HCT116 (cell line): ENCODE data around the gene MYH11. TPM values are rescaled to one million over a fixed set of nuclear protein-coding genes. Genes with fewer than 3 reads are reported as not detected.

Experiments
- ATAC-seq: fragments of 200-7000 bp; cut with Tn5 transposase; 2 replicates; pipeline ENCODE4 v1.9.1; 2020; ENCODE audit warnings: mild to moderate bottlenecking, moderate library complexity
- BruUV-seq: library from RNA; stranded (reverse); fragments of 400-500 nt; replicated peaks from 2 replicates; lab custom pipeline; 2021; lab: Mats Ljungman, UMichigan
- CTCF ChIA-PET: fragments of 300-600 bp; sonication (Branson Sonifier 250); formaldehyde crosslinking; loops from one replicate; lab custom pipeline; 2021; ENCODE audit warnings: antibody characterized with exemption; lab: Charles Lee
- POLR2A ChIA-PET: fragments of 300-600, 350-600 bp; sonication (Branson Sonifier 250); formaldehyde crosslinking; loops from one replicate; lab custom pipeline; 2021; ENCODE audit warnings: antibody characterized with exemption; lab: Charles Lee
- RAD21 ChIA-PET, 2 experiments: fragments of 300-600 bp; sonication (Branson Sonifier 250); formaldehyde crosslinking; loops; one replicate each; lab custom pipeline; 2023; ENCODE audit warnings: low total read pairs in 2 of 2; ENCODE audit not compliant: uncharacterized antibody in 2 of 2, unreplicated experiment in 2 of 2, low non-redundant PET in 1 of 2; lab: Charles Lee
- DNase-seq: peaks from one replicate; pipeline ENCODE4 v3.0.0-alpha.2; 2010; ENCODE audit warnings: low read depth, low spot score
- H2AFZ ChIP-seq: fragments of 200-600 bp; shearing (Covaris generic), sonication (generic); 2 replicates; pipeline ENCODE4 v1.6.1; 2017; ENCODE audit warnings: low read depth, mixed run types, mixed read lengths, antibody characterized with exemption, low read length; ENCODE audit not compliant: poor library complexity, severe bottlenecking
- H3K27ac ChIP-seq: 2 replicates; pipeline ENCODE4 v1.5.1; 2012; ENCODE audit warnings: low read depth, low read length
- H3K27me3 ChIP-seq: fragments of 200-600 bp; sonication (generic); 2 replicates; pipeline ENCODE4 v1.6.1; 2016; ENCODE audit warnings: mixed run types, low read length, mixed read lengths; ENCODE audit not compliant: insufficient read depth
- H3K36me3 ChIP-seq, 2 experiments: fragments of 200-500 bp in 1 of 2; fragments of 200-600 bp in 1 of 2; sonication (Bioruptor generic) in 1 of 2; sonication (generic) in 1 of 2; 2 replicates each; pipeline versions ENCODE4 v1.5.1 to v1.6.1; 2014 to 2016; ENCODE audit warnings: low read length in 2 of 2, inconsistent platforms in 1 of 2, mixed read lengths in 1 of 2, mixed run types in 1 of 2; ENCODE audit not compliant: insufficient read depth in 2 of 2, control insufficient read depth in 1 of 2
- H3K4me1 ChIP-seq, 2 experiments: fragments of 200-600 bp in 1 of 2; sonication (generic) in 1 of 2; 2 replicates each; pipeline versions ENCODE4 v1.5.1 to v1.6.1; 2012 to 2017; ENCODE audit warnings: low read length in 2 of 2, inconsistent platforms in 1 of 2, mild to moderate bottlenecking in 1 of 2, mixed read lengths in 1 of 2, mixed run types in 1 of 2, moderate library complexity in 1 of 2; ENCODE audit not compliant: insufficient read depth in 2 of 2, control insufficient read depth in 1 of 2
- H3K4me2 ChIP-seq: fragments of 200-600 bp; sonication (generic); 2 replicates; pipeline ENCODE4 v1.6.1; 2017; ENCODE audit warnings: mixed run types, low read length, mixed read lengths
- H3K4me3 ChIP-seq, 2 experiments: fragments of 200-600 bp in 1 of 2; sonication (generic) in 1 of 2; replicated peaks in 1 of 2; 2 replicates each; pipeline ENCODE4 v1.5.1; 2011 to 2016; ENCODE audit warnings: low read length in 2 of 2, control low read depth in 1 of 2, low read depth in 1 of 2, mild to moderate bottlenecking in 1 of 2, mixed read lengths in 1 of 2, mixed run types in 1 of 2
- H3K79me2 ChIP-seq: fragments of 200-600 bp; sonication (generic); 2 replicates; pipeline ENCODE4 v1.6.1; 2017; ENCODE audit warnings: mild to moderate bottlenecking, mixed run types, low read length, moderate library complexity, mixed read lengths; ENCODE audit not compliant: insufficient read depth
- H3K9ac ChIP-seq: fragments of 200-600 bp; sonication (generic); 2 replicates; pipeline ENCODE4 v1.6.1; 2016; ENCODE audit warnings: low read length, mixed read lengths
- H3K9me2 ChIP-seq: fragments of 200-600 bp; sonication (generic), shearing (Covaris generic); 2 replicates; pipeline ENCODE4 v1.6.1; 2017; ENCODE audit warnings: mixed run types, mild to moderate bottlenecking, moderate library complexity; ENCODE audit not compliant: insufficient read depth
- H3K9me3 ChIP-seq, 2 experiments: fragments of 200-500 bp in 1 of 2; fragments of 200-600 bp in 1 of 2; sonication (Bioruptor generic) in 1 of 2; sonication (generic) in 1 of 2; 2 replicates each; pipeline ENCODE4 v1.6.1; 2014 to 2017; ENCODE audit warnings: low read length in 2 of 2, mixed read lengths in 2 of 2, inconsistent platforms in 1 of 2, low read depth in 1 of 2, mild to moderate bottlenecking in 1 of 2, mixed run types in 1 of 2, moderate library complexity in 1 of 2; ENCODE audit not compliant: control insufficient read depth in 1 of 2, insufficient read depth in 1 of 2
- H4K20me1 ChIP-seq: fragments of 200-600 bp; sonication (generic), shearing (Covaris generic); 2 replicates; pipeline ENCODE4 v1.6.1; 2017; ENCODE audit warnings: mixed run types, mild to moderate bottlenecking, moderate library complexity; ENCODE audit not compliant: insufficient read depth
- CEBPB ChIP-seq: IDR thresholded peaks from 2 replicates; pipeline ENCODE4 v1.6.1; 2012; ENCODE audit warnings: low read depth
- EGR1 ChIP-seq: IDR thresholded peaks from 2 replicates; pipeline ENCODE4 v1.6.1; 2012; ENCODE audit warnings: low read depth
- ELF1 ChIP-seq: IDR thresholded peaks from 2 replicates; pipeline ENCODE4 v1.6.1; 2012; ENCODE audit warnings: low read depth, borderline replicate concordance
- EZH2 ChIP-seq: fragments of 200-600 bp; sonication (generic); IDR thresholded peaks from 2 replicates; pipeline ENCODE4 v1.6.1; 2017; ENCODE audit warnings: antibody characterized with exemption, mixed run types
- EZH2phosphoT487 ChIP-seq: fragments of 200-600 bp; IDR thresholded peaks from 2 replicates; pipeline ENCODE4 v1.6.1; 2018; ENCODE audit warnings: antibody characterized with exemption, borderline replicate concordance
- FOSL1 ChIP-seq: IDR thresholded peaks from 2 replicates; pipeline ENCODE4 v1.6.1; 2012; ENCODE audit warnings: low read depth
- POLR2AphosphoS5 ChIP-seq: IDR thresholded peaks from 2 replicates; pipeline ENCODE4 v1.6.1; 2011; ENCODE audit warnings: mild to moderate bottlenecking, low read depth, low read length, moderate library complexity
- RAD21 ChIP-seq: IDR thresholded peaks from 2 replicates; pipeline ENCODE4 v1.6.1; 2012; ENCODE audit warnings: low read depth, mild to moderate bottlenecking
- SIN3A ChIP-seq: IDR thresholded peaks from 2 replicates; pipeline ENCODE4 v1.6.1; 2012; ENCODE audit warnings: low read depth
- SP1 ChIP-seq: IDR thresholded peaks from 2 replicates; pipeline ENCODE4 v1.6.1; 2012; ENCODE audit warnings: low read depth
- SRF ChIP-seq: IDR thresholded peaks from 2 replicates; pipeline ENCODE4 v1.6.1; 2012; ENCODE audit warnings: low read depth
- TCF7L2 ChIP-seq: IDR thresholded peaks from 2 replicates; pipeline ENCODE4 v1.7.0; 2011; ENCODE audit warnings: borderline replicate concordance, inconsistent platforms; ENCODE audit not compliant: insufficient read depth, insufficient read length; ENCODE audit errors: extremely low read depth
- YY1 ChIP-seq: IDR thresholded peaks from 2 replicates; pipeline ENCODE4 v1.6.1; 2011; ENCODE audit warnings: low read length, low read depth, moderate library complexity, mild to moderate bottlenecking; ENCODE audit not compliant: insufficient replicate concordance; ENCODE audit errors: extremely low read depth
- ZFX ChIP-seq: fragments of 450-650 bp; IDR thresholded peaks from 2 replicates; pipeline ENCODE4 v1.6.1; 2017
- ZNF274 ChIP-seq: fragments of 200-500 bp; sonication (Bioruptor generic); IDR thresholded peaks from 2 replicates; pipeline ENCODE4 v1.6.1; 2014; ENCODE audit warnings: mild to moderate bottlenecking, low read depth, low read length, inconsistent platforms
- intact Hi-C: fragments of 100-400 bp; cut with micrococcal nuclease; formaldehyde crosslinking; loops from 2 replicates; pipeline ENCODE4 v1.10.0; 2022
- total RNA-seq: library from RNA; stranded (reverse); gene quantifications from one replicate; pipeline ENCODE4 v1.2.1, GENCODE V29; 2021; ENCODE audit not compliant: unreplicated experiment
- TF ChIP-seq, protein P1 (sequence below): IDR thresholded peaks from 2 replicates; pipeline ENCODE4 v1.6.1; 2012; ENCODE audit warnings: low read depth
- TF ChIP-seq, protein P2 (sequence below): IDR thresholded peaks from 2 replicates; pipeline ENCODE4 v1.6.1; 2012
- TF ChIP-seq, protein P3 (sequence below): IDR thresholded peaks from 2 replicates; pipeline ENCODE4 v1.6.1; 2011; ENCODE audit warnings: mild to moderate bottlenecking, low read length, moderate library complexity; ENCODE audit not compliant: insufficient replicate concordance; ENCODE audit errors: extremely low read depth
- TF ChIP-seq, protein P4 (sequence below), 3 experiments: fragments of 200-600 bp in 1 of 3; sonication (generic) in 1 of 3; IDR thresholded peaks in 2 of 3; conservative IDR thresholded peaks in 1 of 3; 2 replicates each; pipeline ENCODE4 v1.5.1; 2012 to 2017; ENCODE audit warnings: low read depth in 2 of 3, low read length in 2 of 3, antibody characterized with exemption in 1 of 3, borderline replicate concordance in 1 of 3, control low read depth in 1 of 3, mild to moderate bottlenecking in 1 of 3, mixed read lengths in 1 of 3, mixed run types in 1 of 3, moderate library complexity in 1 of 3; ENCODE audit not compliant: insufficient read depth in 1 of 3
- TF ChIP-seq, protein P5 (sequence below): IDR thresholded peaks from 2 replicates; pipeline ENCODE4 v1.6.1; 2012

MYH11 gene
- total RNA-seq, 1 experiment from 2014 or later, result 0.61 TPM

DNA sequence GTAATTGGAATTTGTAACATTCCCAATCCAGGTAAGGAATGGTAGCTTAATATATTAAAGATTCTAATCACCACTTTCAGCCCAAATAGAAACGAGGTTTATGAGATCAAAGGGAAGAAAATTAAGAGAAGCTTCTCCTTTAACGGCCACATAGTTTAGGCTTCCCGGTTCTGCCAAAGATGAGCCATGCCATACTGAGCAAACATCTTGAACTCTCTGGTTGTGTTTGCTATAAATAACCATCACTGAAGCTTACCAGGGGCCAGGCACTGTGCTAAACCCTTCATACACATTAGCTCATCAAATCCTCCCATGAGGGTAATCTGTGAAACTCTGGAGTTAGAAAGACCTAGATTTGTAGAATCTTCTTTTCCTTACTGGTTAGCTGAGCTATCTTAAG, 2.8 kb downstream of the MYH11 start:
- H3K9ac ChIP-seq, result no peak overlapping the region
- H3K4me2 ChIP-seq, result no peak overlapping the region
- H3K9me2 ChIP-seq, result no peaks in the 10 kb centered on the region
- no peaks in the 10 kb centered on the region for H3K79me2 ChIP-seq
- ChIA-PET CTCF (no interaction called here), RAD21 (no interaction called here), POLR2A (no interaction called here)
- no peaks in the 10 kb centered on the region for H4K20me1 ChIP-seq
- ATAC-seq (no peak), DNase-seq (no peak)
- H3K27ac ChIP-seq, result no peak overlapping the region
- no peaks in the 10 kb centered on the region for H3K27me3 ChIP-seq
- no peaks in the 10 kb centered on the region for H3K4me1 ChIP-seq
- no peaks in the 10 kb centered on the region for H3K36me3 ChIP-seq
- no peaks in the 10 kb centered on the region for H3K9me3 ChIP-seq
- H3K4me3 ChIP-seq, result no peak overlapping the region
- intact Hi-C loops, result no loop called here
- BruUV-seq, result no TSS peak
- no peak overlapping the region for H2AFZ ChIP-seq
- TF ChIP-seq, protein P1, sequence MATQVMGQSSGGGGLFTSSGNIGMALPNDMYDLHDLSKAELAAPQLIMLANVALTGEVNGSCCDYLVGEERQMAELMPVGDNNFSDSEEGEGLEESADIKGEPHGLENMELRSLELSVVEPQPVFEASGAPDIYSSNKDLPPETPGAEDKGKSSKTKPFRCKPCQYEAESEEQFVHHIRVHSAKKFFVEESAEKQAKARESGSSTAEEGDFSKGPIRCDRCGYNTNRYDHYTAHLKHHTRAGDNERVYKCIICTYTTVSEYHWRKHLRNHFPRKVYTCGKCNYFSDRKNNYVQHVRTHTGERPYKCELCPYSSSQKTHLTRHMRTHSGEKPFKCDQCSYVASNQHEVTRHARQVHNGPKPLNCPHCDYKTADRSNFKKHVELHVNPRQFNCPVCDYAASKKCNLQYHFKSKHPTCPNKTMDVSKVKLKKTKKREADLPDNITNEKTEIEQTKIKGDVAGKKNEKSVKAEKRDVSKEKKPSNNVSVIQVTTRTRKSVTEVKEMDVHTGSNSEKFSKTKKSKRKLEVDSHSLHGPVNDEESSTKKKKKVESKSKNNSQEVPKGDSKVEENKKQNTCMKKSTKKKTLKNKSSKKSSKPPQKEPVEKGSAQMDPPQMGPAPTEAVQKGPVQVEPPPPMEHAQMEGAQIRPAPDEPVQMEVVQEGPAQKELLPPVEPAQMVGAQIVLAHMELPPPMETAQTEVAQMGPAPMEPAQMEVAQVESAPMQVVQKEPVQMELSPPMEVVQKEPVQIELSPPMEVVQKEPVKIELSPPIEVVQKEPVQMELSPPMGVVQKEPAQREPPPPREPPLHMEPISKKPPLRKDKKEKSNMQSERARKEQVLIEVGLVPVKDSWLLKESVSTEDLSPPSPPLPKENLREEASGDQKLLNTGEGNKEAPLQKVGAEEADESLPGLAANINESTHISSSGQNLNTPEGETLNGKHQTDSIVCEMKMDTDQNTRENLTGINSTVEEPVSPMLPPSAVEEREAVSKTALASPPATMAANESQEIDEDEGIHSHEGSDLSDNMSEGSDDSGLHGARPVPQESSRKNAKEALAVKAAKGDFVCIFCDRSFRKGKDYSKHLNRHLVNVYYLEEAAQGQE, result no peak
- no peak for TF ChIP-seq RAD21
- TF ChIP-seq ZFX, result no peak
- no peak for TF ChIP-seq POLR2AphosphoS5
- no peak for TF ChIP-seq TCF7L2
- no peak for TF ChIP-seq YY1
- TF ChIP-seq SP1, result no peak
- TF ChIP-seq, protein P2, sequence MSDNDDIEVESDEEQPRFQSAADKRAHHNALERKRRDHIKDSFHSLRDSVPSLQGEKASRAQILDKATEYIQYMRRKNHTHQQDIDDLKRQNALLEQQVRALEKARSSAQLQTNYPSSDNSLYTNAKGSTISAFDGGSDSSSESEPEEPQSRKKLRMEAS, result no peak
- no peak for TF ChIP-seq SIN3A
- TF ChIP-seq, protein P3, sequence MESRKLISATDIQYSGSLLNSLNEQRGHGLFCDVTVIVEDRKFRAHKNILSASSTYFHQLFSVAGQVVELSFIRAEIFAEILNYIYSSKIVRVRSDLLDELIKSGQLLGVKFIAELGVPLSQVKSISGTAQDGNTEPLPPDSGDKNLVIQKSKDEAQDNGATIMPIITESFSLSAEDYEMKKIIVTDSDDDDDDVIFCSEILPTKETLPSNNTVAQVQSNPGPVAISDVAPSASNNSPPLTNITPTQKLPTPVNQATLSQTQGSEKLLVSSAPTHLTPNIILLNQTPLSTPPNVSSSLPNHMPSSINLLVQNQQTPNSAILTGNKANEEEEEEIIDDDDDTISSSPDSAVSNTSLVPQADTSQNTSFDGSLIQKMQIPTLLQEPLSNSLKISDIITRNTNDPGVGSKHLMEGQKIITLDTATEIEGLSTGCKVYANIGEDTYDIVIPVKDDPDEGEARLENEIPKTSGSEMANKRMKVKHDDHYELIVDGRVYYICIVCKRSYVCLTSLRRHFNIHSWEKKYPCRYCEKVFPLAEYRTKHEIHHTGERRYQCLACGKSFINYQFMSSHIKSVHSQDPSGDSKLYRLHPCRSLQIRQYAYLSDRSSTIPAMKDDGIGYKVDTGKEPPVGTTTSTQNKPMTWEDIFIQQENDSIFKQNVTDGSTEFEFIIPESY, result no peak
- no peak for TF ChIP-seq SRF
- TF ChIP-seq, protein P4, sequence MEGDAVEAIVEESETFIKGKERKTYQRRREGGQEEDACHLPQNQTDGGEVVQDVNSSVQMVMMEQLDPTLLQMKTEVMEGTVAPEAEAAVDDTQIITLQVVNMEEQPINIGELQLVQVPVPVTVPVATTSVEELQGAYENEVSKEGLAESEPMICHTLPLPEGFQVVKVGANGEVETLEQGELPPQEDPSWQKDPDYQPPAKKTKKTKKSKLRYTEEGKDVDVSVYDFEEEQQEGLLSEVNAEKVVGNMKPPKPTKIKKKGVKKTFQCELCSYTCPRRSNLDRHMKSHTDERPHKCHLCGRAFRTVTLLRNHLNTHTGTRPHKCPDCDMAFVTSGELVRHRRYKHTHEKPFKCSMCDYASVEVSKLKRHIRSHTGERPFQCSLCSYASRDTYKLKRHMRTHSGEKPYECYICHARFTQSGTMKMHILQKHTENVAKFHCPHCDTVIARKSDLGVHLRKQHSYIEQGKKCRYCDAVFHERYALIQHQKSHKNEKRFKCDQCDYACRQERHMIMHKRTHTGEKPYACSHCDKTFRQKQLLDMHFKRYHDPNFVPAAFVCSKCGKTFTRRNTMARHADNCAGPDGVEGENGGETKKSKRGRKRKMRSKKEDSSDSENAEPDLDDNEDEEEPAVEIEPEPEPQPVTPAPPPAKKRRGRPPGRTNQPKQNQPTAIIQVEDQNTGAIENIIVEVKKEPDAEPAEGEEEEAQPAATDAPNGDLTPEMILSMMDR (IDR thresholded peaks at IDR 0.05 in 2 of 3, conservative IDR thresholded peaks at IDR 0.05 in 1 of 3; ENCODE audit: borderline replicate concordance in 1 of 3, insufficient read depth in 1 of 3, low read depth in 2 of 3, low read length in 2 of 3), result no peak
- TF ChIP-seq ZNF274, result no peak
- TF ChIP-seq EGR1, result no peak
- TF ChIP-seq, protein P5, sequence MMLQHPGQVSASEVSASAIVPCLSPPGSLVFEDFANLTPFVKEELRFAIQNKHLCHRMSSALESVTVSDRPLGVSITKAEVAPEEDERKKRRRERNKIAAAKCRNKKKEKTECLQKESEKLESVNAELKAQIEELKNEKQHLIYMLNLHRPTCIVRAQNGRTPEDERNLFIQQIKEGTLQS, result no peak
- TF ChIP-seq EZH2phosphoT487, result no peak
- TF ChIP-seq ELF1, result no peak
- TF ChIP-seq CEBPB, result no peak
- no peak for TF ChIP-seq FOSL1
- TF ChIP-seq EZH2, result no peak
